Hepatocyte (in vitro differentiated cells): Measurements from ENCODE around the gene ADTRP. TPM values are rescaled to one million over a fixed set of nuclear protein-coding genes. Genes with fewer than 3 reads are reported as not detected.

ENCODE experiments used
- DNase-seq: peaks from one replicate; pipeline ENCODE4 v3.0.0-alpha.2; 2016; ENCODE audit warnings: low spot score
- H2AFZ ChIP-seq: fragments of 200-600 bp; sonication (generic); 2 replicates; pipeline ENCODE4 v1.6.0; 2016; ENCODE audit warnings: antibody characterized with exemption, mild to moderate bottlenecking
- H3K27ac ChIP-seq: fragments of 200-600 bp; sonication (generic); 2 replicates; pipeline ENCODE4 v1.5.1; 2016; ENCODE audit warnings: mild to moderate bottlenecking
- H3K27me3 ChIP-seq: fragments of 200-600 bp; sonication (generic); 2 replicates; pipeline ENCODE4 v1.6.1; 2016
- H3K36me3 ChIP-seq: fragments of 200-600 bp; sonication (generic); replicated peaks from 2 replicates; pipeline ENCODE4 v1.5.1; 2016; ENCODE audit warnings: low read depth; ENCODE audit not compliant: insufficient read depth
- H3K4me1 ChIP-seq: fragments of 200-600 bp; sonication (generic); 2 replicates; pipeline ENCODE4 v1.5.1; 2016; ENCODE audit warnings: mild to moderate bottlenecking, moderate library complexity; ENCODE audit not compliant: insufficient read depth
- H3K4me2 ChIP-seq: fragments of 200-600 bp; sonication (generic); 2 replicates; pipeline ENCODE4 v1.6.0; 2016
- H3K4me3 ChIP-seq: fragments of 200-600 bp; sonication (generic); 2 replicates; pipeline ENCODE4 v1.5.1; 2016; ENCODE audit warnings: mild to moderate bottlenecking
- H3K79me2 ChIP-seq: fragments of 200-600 bp; sonication (generic); 2 replicates; pipeline ENCODE4 v1.6.0; 2017; ENCODE audit warnings: mild to moderate bottlenecking
- H3K9me2 ChIP-seq: fragments of 200-600 bp; sonication (generic); replicated peaks from 2 replicates; pipeline ENCODE4 v1.6.0; 2017; ENCODE audit warnings: mild to moderate bottlenecking; ENCODE audit not compliant: insufficient read depth
- H3K9me3 ChIP-seq: fragments of 200-600 bp; sonication (generic); 2 replicates; pipeline ENCODE4 v1.5.1; 2016; ENCODE audit warnings: low read depth, mild to moderate bottlenecking
- H4K20me1 ChIP-seq: fragments of 200-600 bp; sonication (generic); 2 replicates; pipeline ENCODE4 v1.6.0; 2016; ENCODE audit warnings: mild to moderate bottlenecking; ENCODE audit not compliant: insufficient read depth, poor library complexity, severe bottlenecking
- EZH2 ChIP-seq: fragments of 200-600 bp; sonication (generic); IDR thresholded peaks from 2 replicates; pipeline ENCODE4 v1.6.1; 2016; ENCODE audit warnings: antibody characterized with exemption, mild to moderate bottlenecking, borderline replicate concordance
- EZH2phosphoT487 ChIP-seq: fragments of 200-600 bp; sonication (generic); IDR thresholded peaks from one replicate; pipeline ENCODE4 v1.6.1; 2018; ENCODE audit warnings: antibody characterized with exemption, mild to moderate bottlenecking, low read depth, moderate library complexity; ENCODE audit not compliant: unreplicated experiment, severe bottlenecking
- WGBS: methylation state at CpG from one replicate; pipeline ENCODE4 v1.1.6; 2016; ENCODE audit warnings: low lambda C conversion rate; ENCODE audit errors: missing lambda C conversion rate; 5-methylcytosine and 5-hydroxymethylcytosine counted together
- polyA plus RNA-seq: library from polyadenylated mRNA; unstranded; fragments of >200 nt; fragmentation: Nextera tagmentation; extraction: Ambion mirVana; gene quantifications from 2 replicates; pipeline ENCODE4 v1.2.1, GENCODE V29; 2016
- total RNA-seq: library from RNA; depleted of rRNA; stranded (reverse); fragments of >200 nt; gene quantifications from 2 replicates; pipeline ENCODE4 v1.2.3, GENCODE V29; 2014
- TF ChIP-seq, protein P1 (sequence below): fragments of 200-600 bp; sonication (generic); IDR thresholded peaks from 2 replicates; pipeline ENCODE4 v1.5.1; 2016; ENCODE audit warnings: antibody characterized with exemption, mild to moderate bottlenecking; ENCODE audit not compliant: poor library complexity

The ADTRP gene
- total and polyA plus RNA-seq, 2 experiments from 2014 or later = 4.1 to 9.8 TPM

DNA sequence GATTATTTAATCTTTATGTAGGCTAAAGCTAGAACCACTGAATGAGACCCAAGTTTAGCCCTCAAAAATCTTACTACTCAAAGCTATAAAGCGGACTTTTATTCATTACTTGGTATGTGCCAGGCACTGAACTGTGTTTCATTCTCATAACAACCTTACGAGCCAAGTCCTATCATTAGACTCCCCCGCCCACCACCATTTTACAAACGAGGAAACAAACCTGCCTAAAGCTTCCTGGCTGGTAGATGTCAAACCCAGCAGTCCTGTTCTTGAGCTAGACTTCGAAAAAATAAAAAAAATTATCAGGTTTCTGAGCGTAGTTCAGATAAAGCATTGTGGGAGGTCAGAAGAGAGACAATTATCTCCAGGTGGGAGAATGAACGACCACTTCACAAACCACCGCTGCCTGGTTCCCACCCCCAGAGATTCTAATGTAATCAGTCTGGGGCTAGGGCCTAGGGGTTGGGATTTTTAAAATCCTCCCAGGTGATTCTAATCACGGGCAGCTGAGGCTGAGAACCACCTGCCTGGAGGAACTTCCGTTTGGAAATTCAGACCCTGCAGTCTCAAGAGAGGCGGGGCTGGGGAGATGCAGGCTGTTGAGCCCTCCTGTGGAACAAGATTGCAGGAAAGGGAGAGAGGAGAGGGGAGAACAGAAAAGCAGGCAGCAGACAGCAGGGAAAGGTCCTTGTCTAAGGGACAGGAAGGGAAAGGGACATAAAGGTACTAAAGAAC is 8.6 kb downstream of the ADTRP start:
- TF ChIP-seq, protein P1, sequence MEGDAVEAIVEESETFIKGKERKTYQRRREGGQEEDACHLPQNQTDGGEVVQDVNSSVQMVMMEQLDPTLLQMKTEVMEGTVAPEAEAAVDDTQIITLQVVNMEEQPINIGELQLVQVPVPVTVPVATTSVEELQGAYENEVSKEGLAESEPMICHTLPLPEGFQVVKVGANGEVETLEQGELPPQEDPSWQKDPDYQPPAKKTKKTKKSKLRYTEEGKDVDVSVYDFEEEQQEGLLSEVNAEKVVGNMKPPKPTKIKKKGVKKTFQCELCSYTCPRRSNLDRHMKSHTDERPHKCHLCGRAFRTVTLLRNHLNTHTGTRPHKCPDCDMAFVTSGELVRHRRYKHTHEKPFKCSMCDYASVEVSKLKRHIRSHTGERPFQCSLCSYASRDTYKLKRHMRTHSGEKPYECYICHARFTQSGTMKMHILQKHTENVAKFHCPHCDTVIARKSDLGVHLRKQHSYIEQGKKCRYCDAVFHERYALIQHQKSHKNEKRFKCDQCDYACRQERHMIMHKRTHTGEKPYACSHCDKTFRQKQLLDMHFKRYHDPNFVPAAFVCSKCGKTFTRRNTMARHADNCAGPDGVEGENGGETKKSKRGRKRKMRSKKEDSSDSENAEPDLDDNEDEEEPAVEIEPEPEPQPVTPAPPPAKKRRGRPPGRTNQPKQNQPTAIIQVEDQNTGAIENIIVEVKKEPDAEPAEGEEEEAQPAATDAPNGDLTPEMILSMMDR = no peak
- TF ChIP-seq EZH2 (no peak), EZH2phosphoT487 (no peak)
- Histone ChIP-seq H3K27me3 (no peaks in the 10 kb centered on the region), H4K20me1 (no peaks in the 10 kb centered on the region), H3K79me2 (no peaks in the 10 kb centered on the region), H3K9me2 (no peaks in the 10 kb centered on the region), H3K27ac (peak overlapping the region; percentile 68), H2AFZ (peak overlapping the region; percentile 5), H3K4me2 (peak overlapping the region; percentile 18), H3K4me1 (peaks cover 20% of the 10 kb centered on the region), H3K36me3 (no peaks in the 10 kb centered on the region), H3K9me3 (no peaks in the 10 kb centered on the region), H3K4me3 (no peak overlapping the region)
- 40% methylated on average over 11 of the region's 11 CpGs for WGBS
- DNase-seq = no peak

DNA sequence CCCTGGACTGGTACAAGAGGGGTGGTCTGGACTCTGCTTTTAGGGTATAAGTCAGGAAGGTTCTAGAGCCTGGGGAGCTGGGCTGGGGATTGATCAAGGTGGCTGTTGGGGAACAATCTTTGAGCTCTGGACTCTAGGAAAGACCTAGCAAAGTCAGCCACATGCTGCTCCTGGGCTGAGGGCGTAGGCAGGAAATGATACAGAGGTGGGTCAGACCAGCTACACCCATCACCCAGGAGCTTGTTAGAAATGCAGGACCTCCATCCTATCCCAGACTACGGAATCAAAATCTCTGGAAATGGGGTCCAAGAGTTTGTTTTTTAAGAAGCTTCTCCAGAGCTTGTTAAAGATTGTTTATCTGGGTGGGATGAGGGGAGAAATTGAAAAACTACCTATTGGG is 9.4 kb downstream of the ADTRP start:
- H2AFZ ChIP-seq = no peak overlapping the region

DNA sequence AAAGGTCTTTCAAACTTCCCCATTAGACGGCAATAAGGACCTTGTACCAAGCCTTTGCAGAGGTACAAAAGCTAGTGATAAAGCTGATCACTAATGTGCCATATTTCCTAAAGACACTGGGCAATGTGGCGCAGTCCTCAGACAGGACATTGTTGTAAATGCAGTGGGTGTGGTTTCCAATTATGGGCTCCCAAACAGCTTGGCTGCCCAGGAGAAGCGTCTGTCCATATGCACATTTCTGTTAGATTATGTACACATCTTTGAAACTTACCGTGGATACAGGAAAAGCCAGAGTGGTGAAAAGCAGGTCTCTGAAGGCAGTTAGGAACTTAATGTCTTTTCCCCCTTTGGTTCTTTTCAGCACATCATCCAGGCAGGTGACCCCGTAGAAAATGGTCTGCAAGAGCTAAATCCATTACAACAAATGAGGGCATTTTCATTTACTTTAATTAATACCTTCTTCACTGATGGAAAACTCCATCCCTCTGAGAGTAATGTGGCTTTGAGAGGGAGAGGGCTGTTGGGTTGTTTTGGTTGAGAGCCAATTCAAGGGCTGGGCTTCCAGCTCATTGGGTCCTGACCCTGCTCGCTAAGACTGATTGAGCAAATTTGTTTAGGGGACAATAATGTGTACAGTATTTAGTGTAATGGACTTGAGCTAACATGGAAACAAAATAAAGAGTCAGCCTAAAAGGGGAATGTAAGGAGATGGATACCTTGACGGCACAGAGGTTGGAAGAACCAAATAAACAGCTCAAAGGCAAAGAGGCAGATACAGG is 10.4 kb downstream of the ADTRP start:
- H3K36me3 ChIP-seq = no peaks in the 10 kb centered on the region
- H2AFZ ChIP-seq = no peak overlapping the region
- H4K20me1 ChIP-seq = no peaks in the 10 kb centered on the region
- H3K4me3 ChIP-seq = no peak overlapping the region
- H3K27ac ChIP-seq = no peak overlapping the region
- H3K9me3 ChIP-seq = no peaks in the 10 kb centered on the region
- H3K9me2 ChIP-seq = no peaks in the 10 kb centered on the region
- DNase-seq = no peak
- 87% methylated on average over 7 of the region's 7 CpGs for WGBS
- H3K27me3 ChIP-seq = no peaks in the 10 kb centered on the region
- TF ChIP-seq, protein P1 = no peak
- no peak for TF ChIP-seq EZH2phosphoT487
- no peak for TF ChIP-seq EZH2
- peaks cover 33% of the 10 kb centered on the region for H3K4me1 ChIP-seq
- H3K79me2 ChIP-seq = no peaks in the 10 kb centered on the region
- no peak overlapping the region for H3K4me2 ChIP-seq

More for the DNA sequence above, 9.4 kb downstream of the ADTRP start:
- no peaks in the 10 kb centered on the region for H3K27me3 ChIP-seq
- no peaks in the 10 kb centered on the region for H3K9me3 ChIP-seq
- no peaks in the 10 kb centered on the region for H3K9me2 ChIP-seq
- no peaks in the 10 kb centered on the region for H3K36me3 ChIP-seq
- H3K4me1 ChIP-seq = peaks cover 22% of the 10 kb centered on the region
- peak overlapping the region; percentile 6 for H3K27ac ChIP-seq
- no peaks in the 10 kb centered on the region for H3K79me2 ChIP-seq
- H3K4me2 ChIP-seq = no peak overlapping the region
- WGBS = 94% methylated on average over 2 of the region's 2 CpGs
- H3K4me3 ChIP-seq = no peak overlapping the region
- DNase-seq = no peak
- TF ChIP-seq EZH2phosphoT487 = no peak
- TF ChIP-seq, protein P1 = no peak
- TF ChIP-seq EZH2 = no peak
- H4K20me1 ChIP-seq = no peaks in the 10 kb centered on the region
